Uterus (tissue), 2 donors: ENCODE measurements around the gene TTC3.

Experiments used
- CTCF ChIP-seq, 4 experiments: fragments of 200-600 bp in 2 of 4; fragments of 450-650 bp in 2 of 4; sonication (generic) in 2 of 4; IDR thresholded peaks; one replicate each; pipeline ENCODE4 v1.5.1; 2016 to 2019; ENCODE audit warnings: antibody characterized with exemption in 4 of 4, mild to moderate bottlenecking in 2 of 4, moderate library complexity in 1 of 4
- POLR2A ChIP-seq, 2 donors: fragments of 450-650 bp; IDR thresholded peaks; one replicate each; pipeline ENCODE4 v1.6.1; 2016; ENCODE audit warnings: antibody characterized with exemption in 2 of 2, mild to moderate bottlenecking in 1 of 2, moderate library complexity in 1 of 2

GRCh38 chr21:37207441-37208009, 134.5 kb downstream of the TTC3 start:
- no peak for TF ChIP-seq CTCF (IDR thresholded peaks at IDR 0.05)
- TF ChIP-seq POLR2A (IDR thresholded peaks at IDR 0.05) = no peak
